Mesendoderm (in vitro differentiated cells): Measurements from ENCODE around the gene PLCB4.

ENCODE experiments used
- DNase-seq: peaks from one replicate; pipeline ENCODE4 v3.0.0; 2013
- H2AK5ac ChIP-seq: 2 replicates; pipeline ENCODE4 v1.6.1; 2013; ENCODE audit warnings: low read length, inconsistent platforms
- H2BK120ac ChIP-seq: 2 replicates; pipeline ENCODE4 v1.6.1; 2013; ENCODE audit warnings: low read depth, mild to moderate bottlenecking, low read length, moderate library complexity, mixed read lengths
- H2BK15ac ChIP-seq: replicated peaks from 2 replicates; pipeline ENCODE4 v1.6.1; 2013; ENCODE audit warnings: low read depth, mild to moderate bottlenecking, moderate library complexity
- H2BK5ac ChIP-seq: 2 replicates; pipeline ENCODE4 v1.6.1; 2013; ENCODE audit warnings: low read length, inconsistent platforms
- H3K18ac ChIP-seq: 2 replicates; pipeline ENCODE4 v1.6.1; 2013; ENCODE audit warnings: mild to moderate bottlenecking, low read length, mixed read lengths
- H3K23ac ChIP-seq: one replicate; pipeline ENCODE4 v1.6.1; 2013; ENCODE audit warnings: low read length
- H3K27ac ChIP-seq: 2 replicates; pipeline ENCODE4 v1.5.1; 2013; ENCODE audit warnings: low read depth, mild to moderate bottlenecking, inconsistent platforms, low read length, moderate library complexity
- H3K27me3 ChIP-seq: 2 replicates; pipeline ENCODE4 v1.6.1; 2013; ENCODE audit warnings: low read length, control low read depth, mild to moderate bottlenecking, inconsistent platforms; ENCODE audit not compliant: insufficient read depth, poor library complexity
- H3K36me3 ChIP-seq: 2 replicates; pipeline ENCODE4 v1.6.1; 2013; ENCODE audit warnings: low read length, inconsistent platforms; ENCODE audit not compliant: control insufficient read depth, insufficient read depth
- H3K4ac ChIP-seq: one replicate; pipeline ENCODE4 v1.6.1; 2013; ENCODE audit warnings: low read depth, mild to moderate bottlenecking, low read length, moderate library complexity
- H3K4me1 ChIP-seq: 2 replicates; pipeline ENCODE4 v1.6.1; 2013; ENCODE audit warnings: low read depth, low read length, inconsistent platforms; ENCODE audit not compliant: control insufficient read depth
- H3K4me2 ChIP-seq: 2 replicates; pipeline ENCODE4 v1.6.1; 2013; ENCODE audit warnings: low read length
- H3K4me3 ChIP-seq: 2 replicates; pipeline ENCODE4 v1.5.1; 2013; ENCODE audit warnings: mild to moderate bottlenecking, low read length
- H3K56ac ChIP-seq: one replicate; pipeline ENCODE4 v1.6.1; 2013; ENCODE audit warnings: low read length
- H3K79me1 ChIP-seq: 2 replicates; pipeline ENCODE4 v1.6.1; 2013; ENCODE audit warnings: low read length, inconsistent platforms
- H3K79me2 ChIP-seq: 2 replicates; pipeline ENCODE4 v1.6.1; 2013; ENCODE audit warnings: mild to moderate bottlenecking, low read length; ENCODE audit not compliant: control insufficient read depth, insufficient read depth
- H3K9ac ChIP-seq: 2 replicates; pipeline ENCODE4 v1.6.1; 2013; ENCODE audit warnings: low read length, inconsistent platforms
- H4K5ac ChIP-seq: one replicate; pipeline ENCODE4 v1.6.1; 2013; ENCODE audit warnings: low read length
- H4K8ac ChIP-seq: one replicate; pipeline ENCODE4 v1.6.1; 2013; ENCODE audit warnings: low read depth, mild to moderate bottlenecking, control low read depth, low read length, moderate library complexity
- WGBS: extraction: QIAGEN DNeasy Blood & Tissue Kit; methylation state at CpG from one replicate; pipeline ENCODE4 v1.1.7; 2013; ENCODE audit warnings: low lambda C conversion rate, missing lambda C conversion rate; ENCODE audit not compliant: insufficient coverage; ENCODE audit errors: extremely low coverage; 5-methylcytosine and 5-hydroxymethylcytosine counted together

The PLCB4 gene

DNA sequence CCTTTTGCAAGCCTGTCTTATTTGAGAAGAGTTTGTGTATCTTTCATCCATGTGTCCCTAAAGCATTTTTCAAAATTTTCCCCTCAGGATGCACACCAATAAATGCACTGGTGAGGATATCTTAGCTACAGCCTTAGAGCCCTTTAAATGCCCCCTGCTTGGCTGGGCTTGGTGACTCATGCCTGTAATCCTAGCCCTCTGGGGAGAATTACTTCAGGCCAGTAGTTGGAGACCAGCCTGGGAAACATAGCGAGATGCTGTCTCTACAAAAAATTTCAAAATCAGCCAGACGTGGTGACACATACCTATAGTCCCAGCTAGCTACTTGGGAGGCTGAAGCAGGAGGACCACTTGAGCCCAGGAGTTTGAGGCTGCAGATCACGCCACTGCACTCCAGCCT is 33.8 kb upstream of the PLCB4 start:
- Histone ChIP-seq H3K56ac (no peak overlapping the region), H4K8ac (no peak overlapping the region), H2AK5ac (no peak overlapping the region), H3K9ac (no peak overlapping the region), H3K18ac (no peak overlapping the region), H3K4me1 (no peaks in the 10 kb centered on the region), H2BK120ac (no peak overlapping the region), H3K4ac (no peak overlapping the region), H3K79me2 (no peaks in the 10 kb centered on the region), H4K5ac (no peak overlapping the region), H3K36me3 (no peaks in the 10 kb centered on the region), H2BK15ac (no peak overlapping the region), H3K4me2 (no peak overlapping the region), H2BK5ac (no peak overlapping the region), H3K4me3 (no peak overlapping the region), H3K79me1 (no peaks in the 10 kb centered on the region), H3K27ac (no peak overlapping the region), H3K27me3 (no peaks in the 10 kb centered on the region), H3K23ac (no peak overlapping the region)
- peak; percentile 53 for DNase-seq
- no CpG with 5 or more reads among the region's 3 CpGs for WGBS

DNA sequence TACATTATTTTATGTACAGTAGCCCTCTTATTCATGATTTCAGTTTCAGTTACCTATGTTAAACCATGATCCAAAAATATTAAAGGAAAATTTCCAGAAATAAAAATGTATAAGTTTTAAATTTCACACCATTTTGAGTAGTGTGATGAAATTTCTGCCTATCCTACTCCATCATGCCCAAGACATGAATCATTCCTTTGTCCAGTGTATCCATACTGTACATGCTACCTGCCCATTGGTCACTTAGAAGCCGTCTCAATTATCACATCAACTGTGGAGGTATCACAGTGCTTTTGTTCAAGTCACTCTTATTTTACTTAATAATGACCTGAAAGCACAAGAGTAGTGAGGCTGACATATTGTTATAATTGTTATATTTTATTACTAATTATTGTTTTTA is 32.3 kb upstream of the PLCB4 start:
- H3K27me3 ChIP-seq, result no peaks in the 10 kb centered on the region
- no peak overlapping the region for H4K8ac ChIP-seq

GRCh38 chr20:9038791-9039535 is 29.9 kb upstream of the PLCB4 start:
- H2BK15ac ChIP-seq, result no peak overlapping the region
- no peak overlapping the region for H3K4ac ChIP-seq
- H3K4me3 ChIP-seq, result no peak overlapping the region
- H3K18ac ChIP-seq, result no peak overlapping the region
- no peak for DNase-seq
- no peak overlapping the region for H2BK5ac ChIP-seq
- H4K5ac ChIP-seq, result no peak overlapping the region
- H3K27ac ChIP-seq, result no peak overlapping the region
- no peak overlapping the region for H3K9ac ChIP-seq
- no peak overlapping the region for H4K8ac ChIP-seq
- H3K4me2 ChIP-seq, result no peak overlapping the region
- no peaks in the 10 kb centered on the region for H3K79me1 ChIP-seq
- no peak overlapping the region for H3K23ac ChIP-seq
- H3K27me3 ChIP-seq, result no peaks in the 10 kb centered on the region
- no peaks in the 10 kb centered on the region for H3K4me1 ChIP-seq
- no CpG with 5 or more reads among the region's 6 CpGs for WGBS
- no peaks in the 10 kb centered on the region for H3K79me2 ChIP-seq
- H2BK120ac ChIP-seq, result no peak overlapping the region
- no peak overlapping the region for H2AK5ac ChIP-seq
- H3K36me3 ChIP-seq, result no peaks in the 10 kb centered on the region
- H3K56ac ChIP-seq, result no peak overlapping the region

More for the DNA sequence above, 32.3 kb upstream of the PLCB4 start:
- no peak overlapping the region for H3K56ac ChIP-seq
- H3K9ac ChIP-seq, result no peak overlapping the region
- H4K5ac ChIP-seq, result no peak overlapping the region
- no peak overlapping the region for H3K4ac ChIP-seq
- DNase-seq, result no peak
- H2BK15ac ChIP-seq, result no peak overlapping the region
- H2AK5ac ChIP-seq, result no peak overlapping the region
- no peak overlapping the region for H2BK120ac ChIP-seq
- H3K27ac ChIP-seq, result no peak overlapping the region
- H3K18ac ChIP-seq, result no peak overlapping the region
- no peaks in the 10 kb centered on the region for H3K36me3 ChIP-seq
- no peak overlapping the region for H2BK5ac ChIP-seq
- H3K4me3 ChIP-seq, result no peak overlapping the region
- no peaks in the 10 kb centered on the region for H3K79me2 ChIP-seq
- H3K4me2 ChIP-seq, result no peak overlapping the region
- no peaks in the 10 kb centered on the region for H3K4me1 ChIP-seq
- WGBS, result no CpG with 5 or more reads among the region's 1 CpG
- no peak overlapping the region for H3K23ac ChIP-seq
- H3K79me1 ChIP-seq, result no peaks in the 10 kb centered on the region

GRCh38 chr20:9040863-9041524 is 27.9 kb upstream of the PLCB4 start:
- H3K18ac ChIP-seq, result no peak overlapping the region
- no peaks in the 10 kb centered on the region for H3K79me2 ChIP-seq
- H3K27ac ChIP-seq, result no peak overlapping the region
- H3K36me3 ChIP-seq, result no peaks in the 10 kb centered on the region
- DNase-seq, result no peak
- no peak overlapping the region for H4K8ac ChIP-seq
- H2BK120ac ChIP-seq, result no peak overlapping the region
- no peak overlapping the region for H3K4me3 ChIP-seq
- H3K4ac ChIP-seq, result no peak overlapping the region
- H3K27me3 ChIP-seq, result no peaks in the 10 kb centered on the region
- no peak overlapping the region for H3K23ac ChIP-seq
- H3K4me1 ChIP-seq, result no peaks in the 10 kb centered on the region
- no CpG with 5 or more reads among the region's 1 CpG for WGBS
- H2BK5ac ChIP-seq, result no peak overlapping the region
- H4K5ac ChIP-seq, result no peak overlapping the region
- no peak overlapping the region for H3K4me2 ChIP-seq
- H3K56ac ChIP-seq, result no peak overlapping the region
- H3K9ac ChIP-seq, result no peak overlapping the region
- no peak overlapping the region for H2BK15ac ChIP-seq
- H3K79me1 ChIP-seq, result no peaks in the 10 kb centered on the region
- no peak overlapping the region for H2AK5ac ChIP-seq

DNA sequence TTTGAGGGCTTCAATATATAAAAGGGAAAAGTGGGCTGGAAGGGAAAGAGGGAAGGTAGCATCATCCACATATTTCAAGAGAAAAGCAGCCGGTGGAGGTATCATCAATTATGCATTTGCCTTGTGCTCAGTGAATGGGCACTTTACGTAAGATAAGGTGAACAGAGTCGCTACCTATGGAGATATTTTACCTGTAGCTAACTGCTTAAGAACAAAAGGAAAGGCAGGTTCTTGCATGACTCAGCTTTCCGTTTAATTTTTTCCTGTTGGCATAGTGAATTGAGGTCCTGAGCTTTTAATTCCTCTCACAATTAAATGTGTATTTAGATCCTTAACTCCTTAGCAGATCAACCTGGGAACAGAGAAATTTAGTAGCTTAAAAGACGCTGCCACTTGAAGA is 25.5 kb upstream of the PLCB4 start:
- H3K27ac ChIP-seq, result no peak overlapping the region
- DNase-seq, result no peak
- WGBS, result no CpG with 5 or more reads among the region's 5 CpGs

More for the DNA sequence above, 25.5 kb upstream of the PLCB4 start:
- Histone ChIP-seq H4K5ac (no peak overlapping the region), H3K9ac (no peak overlapping the region), H3K4me2 (no peak overlapping the region), H3K4me3 (no peak overlapping the region), H3K18ac (no peak overlapping the region), H2AK5ac (no peak overlapping the region), H3K56ac (no peak overlapping the region), H3K79me1 (no peaks in the 10 kb centered on the region), H3K27me3 (no peaks in the 10 kb centered on the region), H3K4ac (no peak overlapping the region), H3K79me2 (no peaks in the 10 kb centered on the region), H4K8ac (no peak overlapping the region), H3K23ac (no peak overlapping the region), H2BK120ac (no peak overlapping the region), H2BK5ac (no peak overlapping the region), H3K36me3 (no peaks in the 10 kb centered on the region), H2BK15ac (no peak overlapping the region), H3K4me1 (no peaks in the 10 kb centered on the region)
